Measurements from ENCODE around the gene TGFBR1. TPM values are rescaled to one million over a fixed set of nuclear protein-coding genes. Genes with fewer than 3 reads are reported as not detected.

The TGFBR1 gene
- total RNA-seq, 6 donors from 2014 or later = 13.6 to 63.1 (median 37.9) TPM

DNA sequence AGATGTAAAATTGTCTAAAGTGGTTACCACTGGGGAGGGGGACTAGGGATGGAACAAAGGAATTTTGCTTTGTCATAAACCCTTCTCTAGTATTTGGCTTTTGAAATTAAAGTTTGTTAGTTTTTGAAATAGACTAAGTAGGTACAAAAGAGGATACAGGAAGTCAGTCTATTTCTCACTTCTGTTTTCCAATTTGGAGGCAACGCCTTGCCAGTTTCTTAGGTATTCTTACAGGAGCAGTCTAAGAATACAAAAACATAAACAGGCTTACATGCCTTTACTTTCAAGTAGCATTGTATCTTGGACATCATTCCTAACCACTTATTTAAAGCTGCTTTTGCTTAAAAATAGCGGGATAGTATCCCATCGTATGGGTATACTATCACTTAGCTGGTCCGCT, 82.4 kb downstream of the TGFBR1 start:
- 77 to 84% methylated on average over 4 of the region's 4 CpGs for WGBS, 2 donors
- TF ChIP-seq, protein P1, sequence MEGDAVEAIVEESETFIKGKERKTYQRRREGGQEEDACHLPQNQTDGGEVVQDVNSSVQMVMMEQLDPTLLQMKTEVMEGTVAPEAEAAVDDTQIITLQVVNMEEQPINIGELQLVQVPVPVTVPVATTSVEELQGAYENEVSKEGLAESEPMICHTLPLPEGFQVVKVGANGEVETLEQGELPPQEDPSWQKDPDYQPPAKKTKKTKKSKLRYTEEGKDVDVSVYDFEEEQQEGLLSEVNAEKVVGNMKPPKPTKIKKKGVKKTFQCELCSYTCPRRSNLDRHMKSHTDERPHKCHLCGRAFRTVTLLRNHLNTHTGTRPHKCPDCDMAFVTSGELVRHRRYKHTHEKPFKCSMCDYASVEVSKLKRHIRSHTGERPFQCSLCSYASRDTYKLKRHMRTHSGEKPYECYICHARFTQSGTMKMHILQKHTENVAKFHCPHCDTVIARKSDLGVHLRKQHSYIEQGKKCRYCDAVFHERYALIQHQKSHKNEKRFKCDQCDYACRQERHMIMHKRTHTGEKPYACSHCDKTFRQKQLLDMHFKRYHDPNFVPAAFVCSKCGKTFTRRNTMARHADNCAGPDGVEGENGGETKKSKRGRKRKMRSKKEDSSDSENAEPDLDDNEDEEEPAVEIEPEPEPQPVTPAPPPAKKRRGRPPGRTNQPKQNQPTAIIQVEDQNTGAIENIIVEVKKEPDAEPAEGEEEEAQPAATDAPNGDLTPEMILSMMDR (IDR thresholded peaks at IDR 0.05) = no peak
- TF ChIP-seq POLR2A (IDR thresholded peaks at IDR 0.05) (no peak), POLR2AphosphoS5 (IDR thresholded peaks at IDR 0.05) (no peak), EP300 (IDR thresholded peaks at IDR 0.05) (no peak)

DNA sequence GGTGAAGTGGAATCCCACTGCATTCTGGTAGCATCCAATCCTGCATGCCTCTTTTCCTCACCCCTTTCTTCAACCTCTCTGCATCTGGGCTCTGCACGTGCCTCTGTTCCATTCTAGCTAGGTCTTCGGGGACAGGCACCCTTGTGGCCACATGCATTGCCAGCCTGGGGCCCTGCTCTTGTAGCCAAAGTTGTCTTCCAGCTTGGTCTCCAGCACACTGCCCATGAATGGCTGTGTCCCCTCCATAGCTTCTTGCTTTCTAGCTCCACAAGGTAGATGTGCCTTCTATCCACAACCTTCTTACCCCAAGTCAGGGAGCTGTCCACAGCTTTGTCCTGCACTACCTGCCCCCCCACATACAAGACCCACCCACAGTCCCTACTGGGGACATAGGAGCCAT, 84.3 kb downstream of the TGFBR1 start:
- 53 to 93% methylated on average over 2 of the region's 2 CpGs for WGBS, 2 donors
- peaks cover 5 to 10% (median 9%) of the 10 kb centered on the region in 4 donors for H3K4me1 ChIP-seq
- no peak overlapping the region for H3K4me3 ChIP-seq
- no peak for ATAC-seq (ENCODE audit: low FRiP score in 2 of 2)
- H3K9me3 ChIP-seq = no peaks in the 10 kb centered on the region
- H3K27ac ChIP-seq = no peak overlapping the region
- H3K27me3 ChIP-seq = no peaks in the 10 kb centered on the region
- no peak for TF ChIP-seq POLR2AphosphoS5 (IDR thresholded peaks at IDR 0.05)
- H3K36me3 ChIP-seq = no peaks in the 10 kb centered on the region
- no peak for DNase-seq

More for the DNA sequence above, 82.4 kb downstream of the TGFBR1 start:
- ATAC-seq (ENCODE audit: low FRiP score in 2 of 2) (no peak), DNase-seq (no peak)
- Histone ChIP-seq H3K9me3 (no peaks in the 10 kb centered on the region), H3K27ac (no peak overlapping the region), H3K27me3 (no peaks in the 10 kb centered on the region), H3K4me3 (no peak overlapping the region), H3K4me1 (peaks cover 5 to 14% (median 10%) of the 10 kb centered on the region in 4 donors), H3K36me3 (no peaks in the 10 kb centered on the region)

DNA sequence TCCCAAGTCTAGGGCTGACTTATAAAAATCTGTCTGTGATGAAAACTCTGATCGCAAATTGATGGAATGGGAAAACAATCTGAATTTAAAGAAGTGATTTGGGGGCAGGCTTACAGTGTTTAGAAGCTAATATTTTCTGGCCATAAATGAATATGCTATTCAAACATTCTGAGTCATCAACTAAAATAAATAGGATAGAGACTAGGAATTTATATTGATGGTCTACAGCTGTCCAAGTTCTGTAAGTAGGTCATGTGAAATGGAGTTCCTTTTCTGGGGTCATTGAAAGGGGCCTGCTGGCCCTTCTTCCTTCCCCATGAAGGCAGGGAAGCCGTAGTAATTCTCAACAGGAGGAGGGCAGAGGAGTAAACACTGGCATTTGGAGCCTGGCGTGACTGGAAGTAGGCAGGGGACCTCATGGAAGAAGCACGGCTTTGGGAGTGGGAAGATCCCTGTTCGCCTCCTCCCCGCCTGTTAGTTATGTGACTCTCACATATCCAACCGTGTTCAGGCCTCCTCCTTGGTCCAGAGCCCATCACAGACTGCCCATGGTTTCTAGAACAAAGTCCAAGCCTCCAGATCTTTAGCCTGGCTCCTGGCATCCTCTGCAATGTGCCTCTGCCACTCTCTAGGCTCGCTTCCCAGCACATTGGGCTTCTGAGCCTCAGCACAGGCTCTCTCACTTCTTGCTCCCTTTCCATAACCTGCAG, 85.1 kb downstream of the TGFBR1 start:
- Histone ChIP-seq H3K9me3 (no peaks in the 10 kb centered on the region), H3K27ac (no peak overlapping the region), H3K36me3 (no peaks in the 10 kb centered on the region), H3K27me3 (no peaks in the 10 kb centered on the region), H3K4me3 (no peak overlapping the region), H3K4me1 (peaks cover 1 to 2% (median 1%) of the 10 kb centered on the region in 4 donors)
- DNase-seq = no peak
- ATAC-seq (ENCODE audit: low FRiP score in 2 of 2) = no peak
- WGBS, 2 donors = 71 to 81% methylated on average over 8 of the region's 8 CpGs
- TF ChIP-seq, protein P1 (IDR thresholded peaks at IDR 0.05) = no peak
- TF ChIP-seq EP300 (IDR thresholded peaks at IDR 0.05) (no peak), POLR2AphosphoS5 (IDR thresholded peaks at IDR 0.05) (no peak), POLR2A (IDR thresholded peaks at IDR 0.05) (no peak)

DNA sequence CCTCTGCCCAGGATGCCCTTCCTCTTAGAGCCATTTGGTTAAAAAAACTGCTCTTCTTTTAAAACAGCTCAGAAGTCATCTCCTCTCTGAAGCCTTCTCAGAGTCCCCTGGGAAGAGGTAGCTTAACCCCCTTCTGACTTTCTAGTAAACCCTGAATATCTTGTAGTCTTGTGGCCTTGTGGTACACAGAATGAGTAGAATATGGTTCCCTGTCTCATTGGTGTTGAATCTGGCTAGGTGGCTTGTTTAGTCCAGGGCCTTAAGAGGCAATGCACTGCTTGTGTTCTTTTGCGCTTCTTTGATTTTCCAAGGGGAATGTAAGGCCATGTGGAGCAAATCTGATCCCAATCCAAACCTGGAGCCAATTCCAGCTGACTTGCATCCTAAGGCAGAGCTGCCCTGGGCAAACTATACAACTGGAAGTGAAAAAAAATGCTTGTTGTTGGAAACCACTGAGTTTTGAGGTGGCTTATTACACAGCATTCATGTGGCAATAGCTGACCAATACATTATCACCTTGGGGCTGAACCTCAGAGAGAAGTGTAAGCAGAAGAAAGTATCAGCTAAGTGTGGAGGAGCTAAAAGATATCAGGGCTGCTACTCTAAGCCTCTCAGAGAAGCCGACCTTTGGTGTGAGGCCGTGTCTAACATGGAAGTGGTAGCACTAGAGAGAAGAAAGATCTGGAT, 85.8 kb downstream of the TGFBR1 start:
- no peaks in the 10 kb centered on the region for H3K9me3 ChIP-seq
- DNase-seq (no peak), ATAC-seq (ENCODE audit: low FRiP score in 2 of 2) (no peak)
- H3K4me3 ChIP-seq = no peak overlapping the region
- H3K4me1 ChIP-seq = no peaks in the 10 kb centered on the region
- H3K27ac ChIP-seq = no peak overlapping the region
- H3K27me3 ChIP-seq = no peaks in the 10 kb centered on the region
- no peaks in the 10 kb centered on the region for H3K36me3 ChIP-seq
- no peak for TF ChIP-seq POLR2AphosphoS5 (IDR thresholded peaks at IDR 0.05)
- TF ChIP-seq, protein P1 (IDR thresholded peaks at IDR 0.05) = no peak
- TF ChIP-seq EP300 (IDR thresholded peaks at IDR 0.05) = no peak
- no peak for TF ChIP-seq POLR2A (IDR thresholded peaks at IDR 0.05)
- 97 to 100% methylated on average over 3 of the region's 3 CpGs for WGBS, 2 donors

DNA sequence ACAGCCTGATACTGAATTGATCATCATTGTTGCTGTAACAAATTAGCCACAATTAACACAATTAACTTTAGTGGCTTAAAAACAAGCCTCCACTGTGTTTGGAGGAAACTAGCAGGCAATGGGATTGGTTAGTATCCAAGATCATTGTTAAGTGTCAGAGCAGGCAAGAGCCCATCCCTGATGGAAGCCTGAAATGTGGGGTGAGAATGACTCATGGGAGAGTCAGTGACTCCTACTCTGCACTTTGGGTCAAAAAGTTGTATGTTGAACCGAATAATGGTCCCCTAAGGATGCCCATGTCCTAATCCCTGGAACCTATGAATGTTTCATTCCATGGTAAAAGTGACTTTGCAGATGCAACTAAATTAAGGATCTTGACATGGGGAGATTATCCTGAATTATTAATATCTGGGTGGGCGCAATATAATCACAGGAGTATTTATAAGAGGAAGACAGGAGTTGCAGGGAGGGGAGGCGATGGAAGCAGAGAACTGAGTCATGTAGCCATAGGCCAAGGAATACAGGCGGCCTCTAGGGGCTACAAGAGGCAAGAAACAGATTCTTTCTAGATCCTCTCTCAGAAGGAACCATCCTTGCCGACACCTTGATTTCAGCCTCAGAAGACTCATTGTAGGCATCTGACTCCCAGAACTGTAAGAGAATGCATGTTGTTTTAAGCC, 88.0 kb downstream of the TGFBR1 start:
- Histone ChIP-seq H3K4me3 (no peak overlapping the region), H3K4me1 (no peaks in the 10 kb centered on the region), H3K9me3 (no peaks in the 10 kb centered on the region), H3K27me3 (no peaks in the 10 kb centered on the region), H3K36me3 (no peaks in the 10 kb centered on the region), H3K27ac (no peak overlapping the region)
- 76 to 78% methylated on average over 5 of the region's 5 CpGs for WGBS, 2 donors
- DNase-seq (no peak), ATAC-seq (ENCODE audit: low FRiP score in 2 of 2) (no peak)
- no peak for TF ChIP-seq POLR2AphosphoS5 (IDR thresholded peaks at IDR 0.05)
- TF ChIP-seq, protein P1 (IDR thresholded peaks at IDR 0.05) = no peak
